ENCODE measurements around the gene BLVRB. TPM values are rescaled to one million over a fixed set of nuclear protein-coding genes. Genes with fewer than 3 reads are reported as not detected.

Gene BLVRB
- total and polyA plus RNA-seq, 2 of the 8 experiments (the other 6 are each of a cell fraction or from before 2014, with no cell fraction given): 28.7 to 182 TPM

DNA sequence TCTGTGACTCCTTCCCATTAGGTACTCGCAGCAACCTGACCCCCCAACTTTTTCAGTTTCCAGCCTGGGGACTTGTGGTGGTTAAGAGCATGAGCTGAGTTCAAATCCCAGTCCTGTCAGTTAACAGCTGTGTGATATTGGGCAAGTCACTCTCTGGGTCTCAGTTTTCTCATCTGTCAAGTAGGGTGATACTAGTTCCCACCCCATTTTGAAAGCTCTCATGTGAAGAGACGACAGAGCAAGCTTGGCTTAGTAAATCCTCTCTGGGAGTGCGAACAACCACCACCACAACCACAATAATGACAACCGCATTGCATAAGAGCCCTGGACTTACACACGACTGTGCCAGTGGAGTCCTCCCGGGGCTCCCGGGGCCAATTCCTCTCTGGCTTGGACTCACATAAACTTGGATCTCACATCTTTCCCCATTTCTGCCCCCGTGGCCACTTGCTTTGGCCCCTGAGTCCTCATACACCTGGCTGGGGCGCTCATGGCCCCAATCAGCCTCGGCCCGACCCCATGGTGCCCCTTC, 454 bp downstream of the BLVRB start:
- peak overlapping the region; percentile 47 to 86 (median 70) for H3K4me3 ChIP-seq (ENCODE audit: extremely low read depth in 1 of 4, insufficient read depth in 2 of 4, low read depth in 3 of 4, low read length in 4 of 4)
- no peak overlapping the region for H4K91ac ChIP-seq (replicated peaks; ENCODE audit: insufficient read length, low read length)
- no peak overlapping the region for H2BK120ac ChIP-seq (replicated peaks; ENCODE audit: low read depth, low read length)
- DNase-seq (ENCODE audit: low read depth in 1 of 2, low spot score in 2 of 2) (no peak), FAIRE-seq (no peak)
- no peak overlapping the region for H2AFZ ChIP-seq (ENCODE audit: low read length)
- no peaks in the 10 kb centered on the region for H3K79me1 ChIP-seq (ENCODE audit: low read depth, low read length)
- no peak overlapping the region for H3K23ac ChIP-seq (ENCODE audit: insufficient read length)
- ChIA-PET CTCF (ENCODE audit: partially characterized antibody) (interaction anchor here (0.6 to 7.9 kb wide), 33 partner anchors 9 to 160 kb away, joined by 3 to 49 read pairs (median 7); partner anchors contain the start of genes PRX and SERTAD1), POLR2A (ENCODE audit: partially characterized antibody) (interaction anchor here (1.0 to 5.3 kb wide), 5 partner anchors 14 to 45 kb away, joined by 3 to 25 read pairs (median 5); partner anchors contain the start of gene SERTAD3)
- H2BK15ac ChIP-seq (ENCODE audit: low read length): 0 out of 2 replicates have a peak overlapping the region, but pooled peaks have one; percentile 0
- H3K79me2 ChIP-seq (ENCODE audit: control insufficient read depth in 1 of 2, insufficient read depth in 2 of 2, low read length in 2 of 2): no peaks in the 10 kb centered on the region
- H4K5ac ChIP-seq (ENCODE audit: insufficient read length, low read depth, low read length): no peak overlapping the region
- no peaks in the 10 kb centered on the region for H3K36me3 ChIP-seq (ENCODE audit: control insufficient read depth in 2 of 4, insufficient read depth in 4 of 4, low read length in 3 of 4)
- peaks cover 12 to 28% (median 22%) of the 10 kb centered on the region in 4 experiments for H3K27me3 ChIP-seq (replicated peaks in 1 of 4; ENCODE audit: control insufficient read depth in 3 of 4, extremely low read depth in 1 of 4, insufficient read depth in 3 of 4, low read length in 3 of 4)
- no peak overlapping the region for H3K27ac ChIP-seq (ENCODE audit: low read depth, low read length)
- H3K18ac ChIP-seq (ENCODE audit: extremely low read depth, low read length): peak overlapping the region; percentile 95; the same call in 1 of the 2 replicates
- no peak overlapping the region for H3K4ac ChIP-seq (replicated peaks; ENCODE audit: insufficient read length, low read depth, low read length)
- H2AK5ac ChIP-seq (ENCODE audit: low read depth, low read length): no peak overlapping the region
- H2BK12ac ChIP-seq (ENCODE audit: low read depth, low read length): 0 out of 2 replicates have a peak overlapping the region, but pooled peaks have one; percentile 90
- H3K23me2 ChIP-seq (ENCODE audit: low read depth, low read length): peaks cover 8% of the 10 kb centered on the region
- no peak overlapping the region for H3K14ac ChIP-seq (ENCODE audit: insufficient read length)
- no peak overlapping the region for H2BK20ac ChIP-seq (ENCODE audit: low read length)
- peak overlapping the region; percentile 68 to 72 for H3K4me2 ChIP-seq (ENCODE audit: insufficient read depth in 1 of 2, low read depth in 2 of 2, low read length in 2 of 2)
- no peak overlapping the region for H3K56ac ChIP-seq (replicated peaks; ENCODE audit: insufficient read length, low read depth, low read length)
- H3K4me1 ChIP-seq (replicated peaks in 1 of 4; ENCODE audit: control insufficient read depth in 3 of 4, insufficient read depth in 4 of 4, low read length in 3 of 4): peaks cover 0 to 15% (median 8%) of the 10 kb centered on the region in 4 experiments; a peak in 6 of 7 replicates
- peak overlapping the region; percentile 91; the same call in 1 of the 2 replicates for H2BK5ac ChIP-seq (ENCODE audit: low read depth, low read length)
- 37% methylated on average over 11 of the region's 11 CpGs; no CpG with 5 or more reads in 1 of the 2 experiments for WGBS, 2 experiments (ENCODE audit: extremely low coverage in 1 of 2, insufficient coverage in 1 of 2, insufficient read length in 1 of 2, insufficient replicate concordance in 2 of 2, low coverage in 1 of 2, low lambda C conversion rate in 2 of 2, missing lambda C conversion rate in 1 of 2)
- peaks cover 4 to 8% of the 10 kb centered on the region in 2 experiments for H4K20me1 ChIP-seq (replicated peaks in 1 of 2; ENCODE audit: control insufficient read depth in 1 of 2, insufficient read depth in 2 of 2, low read length in 2 of 2)
- TF ChIP-seq HDAC6 (IDR thresholded peaks at IDR 0.05; ENCODE audit: low read depth, low read length) (no peak), KDM1A (IDR thresholded peaks at IDR 0.05; ENCODE audit: borderline replicate concordance, low read length) (peak; percentile 76), CEBPB (IDR thresholded peaks at IDR 0.05; ENCODE audit: low read depth, low read length) (0 out of 2 replicates have a peak, but pooled peaks have one; percentile 35)
- no peaks in the 10 kb centered on the region for H3K9me3 ChIP-seq (ENCODE audit: insufficient read depth in 2 of 2, low read depth in 1 of 2, low read length in 1 of 2)
- peak overlapping the region; percentile 45; the same call in 1 of the 2 replicates for H4K8ac ChIP-seq (ENCODE audit: extremely low read depth, insufficient read depth, low read length)
- peak overlapping the region in 2 of 4 experiments; percentile 48 to 78; a peak in 1 of 7 replicates for H3K9ac ChIP-seq (replicated peaks in 1 of 4; ENCODE audit: extremely low read depth in 1 of 4, low read depth in 3 of 4, low read length in 3 of 4)

Measured in H1 (cell line).